Stimulated activated CD4-positive, alpha-beta T cell treated with anti-CD3 and anti-CD28 coated beads, TNF-alpha, amount 100 ng/mL, for 24 hours (primary cell): ENCODE measurements around the gene SCN7A.
"Not testable (repeated sequence)": the region's sequence is repeated elsewhere in the genome, so short reads cannot be mapped to it uniquely, and the experiment has no call there.

Source experiments
- DNase-seq, 3 experiments: peaks; one replicate each; pipeline ENCODE4 v3.0.0-alpha.2; 2020; ENCODE audit warnings: low read depth in 3 of 3

Gene SCN7A

DNA sequence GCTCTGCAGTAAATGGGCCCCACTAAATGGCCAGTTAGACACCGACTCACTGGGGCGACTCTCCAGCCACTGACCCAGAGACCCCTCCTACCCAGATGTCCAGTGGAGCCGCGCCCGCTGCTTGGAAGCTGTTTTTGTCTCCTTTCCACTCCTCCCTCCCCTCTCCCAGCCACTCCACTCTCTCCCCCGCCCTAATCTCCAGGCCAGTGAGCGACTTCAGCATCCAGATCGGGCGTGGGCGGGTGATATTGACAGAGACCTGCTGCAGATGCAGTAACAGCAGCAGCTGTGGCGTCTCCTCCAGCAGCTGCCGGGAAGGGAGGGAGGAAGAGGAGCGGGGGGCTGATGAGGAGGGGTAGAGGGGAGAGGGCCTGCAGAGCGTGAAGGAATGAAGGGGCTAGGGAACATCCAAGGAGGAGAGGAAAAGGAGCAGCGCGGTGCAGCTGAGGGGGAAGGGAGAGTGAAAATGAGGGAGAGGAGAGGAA is at the start of gene SCN7A:
SCN7A (minus strand) TSS at position 110 of the 485 bp plus-strand sequence. CDS start 16,553 bp downstream, outside the sequence.
- no peak for DNase-seq

DNA sequence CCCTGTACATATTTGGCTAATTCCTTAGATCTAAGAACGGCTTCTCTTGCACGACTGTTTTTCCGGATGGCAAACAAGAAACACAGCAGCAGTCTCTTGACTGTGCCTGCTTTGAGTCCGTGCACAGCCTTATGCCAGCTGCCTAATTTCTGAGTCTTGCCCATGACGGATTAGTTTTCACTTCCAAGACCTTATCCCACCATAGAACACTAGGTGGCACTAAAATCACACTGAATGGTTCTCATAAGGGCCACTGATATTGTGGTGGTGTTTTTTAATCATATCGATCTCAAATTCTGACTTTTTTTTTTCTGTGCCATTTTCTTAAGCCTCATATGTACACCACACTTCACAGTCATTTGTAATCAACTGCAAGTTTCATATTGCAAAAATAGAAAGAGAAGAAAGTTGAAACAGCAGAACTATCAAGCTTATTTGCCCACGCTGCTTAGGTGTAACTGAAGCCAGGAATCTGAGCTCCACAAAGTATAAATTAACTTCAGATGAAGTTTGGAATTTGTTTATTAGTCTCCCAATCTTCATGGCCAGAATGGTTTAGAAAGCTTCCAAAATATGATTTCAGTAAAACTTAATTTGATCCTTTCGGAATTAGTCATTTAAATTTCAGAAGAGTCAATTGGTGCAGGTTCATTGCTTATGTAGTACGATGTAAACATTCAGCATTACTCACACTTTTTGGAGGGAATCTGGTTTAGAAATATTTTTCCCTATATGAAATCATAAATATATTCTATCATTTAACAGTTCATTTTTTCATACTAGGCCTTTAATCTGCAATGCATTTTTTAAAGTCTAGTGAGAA is 45.5 kb upstream of the SCN7A start:
- peak in 2 of 3 experiments; percentile 1 to 8 for DNase-seq

- DNase-seq = no peak
Measured at GRCh38 chr2:166536111-166536510, 42.1 kb upstream of the SCN7A start.

GRCh38 chr2:166521155-166521554 is 27.1 kb upstream of the SCN7A start:
- DNase-seq = no peak

DNA sequence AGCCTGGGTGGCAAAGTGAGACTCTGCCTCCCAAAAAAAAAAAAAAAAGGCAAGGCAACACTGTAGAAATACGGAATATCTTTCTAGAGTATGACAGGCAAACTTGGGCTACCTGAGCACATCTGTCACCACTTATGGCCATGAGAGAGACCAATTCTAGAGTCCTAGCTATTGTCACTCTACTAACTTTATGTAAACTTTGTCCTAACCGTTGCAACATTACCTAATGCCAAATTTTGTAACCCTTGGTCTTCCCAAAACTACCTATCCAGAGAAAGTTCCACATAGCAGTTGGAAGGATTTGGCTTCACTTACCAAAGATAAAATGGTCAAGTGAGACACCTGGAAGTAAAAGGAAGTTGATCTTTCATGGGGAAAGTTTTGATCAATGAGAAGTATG is 26.6 kb upstream of the SCN7A start:
- DNase-seq = no peak

DNA sequence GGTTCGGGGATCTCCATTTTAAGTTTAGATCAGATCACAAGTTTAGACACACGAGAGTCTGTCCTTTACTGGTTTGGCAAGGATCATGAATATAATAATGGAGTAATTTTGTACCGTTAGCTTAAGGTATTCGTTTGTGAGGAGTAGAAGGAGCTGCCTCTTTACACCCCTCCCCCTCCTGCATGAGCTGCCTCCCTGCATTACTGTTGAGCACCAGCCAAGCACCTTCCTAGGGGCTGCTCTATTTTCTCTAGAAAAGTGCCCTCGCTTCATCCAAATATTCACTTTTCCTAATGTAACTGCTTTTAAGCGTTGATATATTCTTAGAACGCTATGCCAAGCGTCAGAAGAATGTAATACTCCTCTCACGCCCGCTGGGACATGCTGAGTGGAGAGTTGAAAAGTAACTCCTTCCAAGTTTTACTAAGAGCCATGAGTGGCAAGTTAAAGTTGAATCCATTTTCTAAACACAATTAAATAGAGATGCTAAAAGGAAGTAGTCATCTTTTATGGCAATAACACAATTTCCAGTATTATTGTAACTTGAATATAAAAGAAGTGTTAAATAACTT is 25.4 kb upstream of the SCN7A start:
- DNase-seq = no peak

- DNase-seq = no peak
Measured at GRCh38 chr2:166518634-166519390, 24.8 kb upstream of the SCN7A start.

- DNase-seq = no peak
Measured at GRCh38 chr2:166517533-166518061, 23.5 kb upstream of the SCN7A start.

DNA sequence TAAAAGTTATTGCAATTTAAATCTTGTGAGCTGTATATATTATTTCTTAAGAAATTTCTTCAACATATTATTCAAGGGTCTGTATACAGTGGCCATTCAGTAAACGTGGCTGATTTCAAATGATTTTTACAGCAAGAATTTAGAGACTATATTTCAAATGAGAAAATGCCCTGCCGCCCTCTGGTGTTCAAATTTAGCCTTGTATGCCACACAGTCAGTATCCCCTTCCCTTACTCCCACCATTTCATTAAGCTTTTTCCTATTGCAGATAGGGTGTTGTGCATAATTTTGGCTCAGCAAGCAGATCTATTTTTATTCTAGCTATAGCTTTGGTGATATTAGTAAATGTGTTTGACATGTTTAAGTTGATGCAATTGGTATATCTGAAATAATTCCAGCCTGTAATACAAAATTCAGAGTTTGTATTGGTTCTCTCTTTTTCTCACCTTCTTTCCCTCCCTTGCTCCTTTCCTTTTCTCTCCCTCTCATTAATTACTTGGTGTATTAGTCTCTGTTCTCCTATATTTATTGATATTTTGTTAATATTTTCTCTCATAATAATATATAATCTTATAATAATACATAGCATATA is 22.8 kb upstream of the SCN7A start:
- no peak for DNase-seq

- no peak for DNase-seq
Measured at GRCh38 chr2:166513952-166514351, 19.9 kb upstream of the SCN7A start.

DNA sequence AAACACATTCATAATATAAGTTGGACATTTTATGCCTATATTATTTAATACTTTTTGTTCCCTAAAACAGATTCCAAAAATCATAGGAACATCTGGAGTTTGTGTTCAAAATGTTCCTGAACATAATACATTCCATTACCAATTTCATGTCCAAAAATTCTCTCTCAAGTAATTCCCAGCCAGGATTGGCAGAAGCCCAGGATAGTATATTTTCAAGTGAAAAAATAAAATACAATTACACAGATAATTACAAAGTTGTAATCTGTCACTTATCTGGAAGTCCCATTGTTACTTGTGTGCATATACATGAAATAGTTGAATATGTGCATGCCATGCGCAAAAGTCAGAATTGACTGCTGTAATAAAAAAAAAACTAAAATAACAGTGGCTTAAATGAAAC is 5.2 kb upstream of the SCN7A start:
- DNase-seq = no peak

- DNase-seq = no peak
Measured at GRCh38 chr2:166491461-166491860, 2.6 kb downstream of the SCN7A start.

DNA sequence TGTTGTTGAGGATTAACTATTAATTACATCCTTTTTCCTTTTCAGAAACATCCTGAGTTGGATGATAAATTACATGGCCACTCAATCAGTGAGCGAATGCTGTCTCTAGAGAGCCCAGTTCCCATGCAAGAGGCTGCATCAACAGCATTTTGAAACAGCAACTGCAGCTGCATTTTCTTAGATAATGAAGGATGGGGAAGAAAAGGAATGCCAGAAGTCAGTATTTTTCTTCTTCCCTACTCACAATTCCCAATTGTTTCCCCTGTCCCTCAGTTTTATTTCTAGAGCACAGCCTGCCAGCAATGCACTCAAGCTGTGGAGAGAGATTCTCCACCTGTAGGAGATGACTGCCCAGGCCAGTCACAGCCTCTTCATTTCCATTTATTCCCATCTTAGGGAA is 6.9 kb downstream of the SCN7A start:
- DNase-seq = no peak

- no peak for DNase-seq
Measured at GRCh38 chr2:166485558-166486178, 8.4 kb downstream of the SCN7A start.

DNA sequence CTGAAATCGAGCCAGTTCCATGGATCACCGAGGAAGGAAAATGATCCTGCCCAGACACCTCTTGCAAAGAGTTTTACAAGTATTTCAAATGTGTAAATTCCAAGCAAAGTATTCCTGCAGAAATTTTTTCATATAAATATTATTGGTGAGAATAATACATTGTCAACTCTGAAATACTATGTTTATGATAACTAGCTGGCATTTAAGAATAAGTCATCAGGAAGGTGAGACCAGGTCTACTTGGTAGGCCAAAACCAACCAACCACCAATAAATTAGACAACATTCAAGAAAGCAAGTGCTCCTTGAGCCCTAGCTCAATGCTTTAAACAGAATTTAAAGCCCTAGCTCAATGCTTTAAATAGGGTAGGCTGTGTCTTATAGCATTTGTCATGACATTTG is 21.7 kb downstream of the SCN7A start:
- no peak for DNase-seq

GRCh38 chr2:166468124-166469024 is 25.7 kb downstream of the SCN7A start:
- DNase-seq = no peak

DNA sequence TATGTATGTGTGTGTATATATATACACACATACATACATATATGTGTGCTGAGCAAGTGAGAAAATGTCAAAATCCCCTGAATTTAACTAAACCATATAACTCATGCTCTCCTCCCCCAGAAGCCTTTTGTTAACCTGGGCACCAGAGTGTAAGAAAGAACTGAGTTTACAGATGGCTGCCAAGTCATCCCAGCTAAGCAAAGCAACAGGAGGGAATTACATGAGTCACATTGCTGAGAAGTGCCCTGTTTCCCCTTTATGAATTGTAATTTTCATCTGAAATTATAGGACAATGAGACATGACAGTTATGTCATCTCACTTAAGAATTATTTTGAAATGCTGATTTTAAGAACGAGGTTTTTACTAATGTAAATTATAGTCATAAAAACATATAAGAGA is 29.9 kb downstream of the SCN7A start:
- DNase-seq = no peak

DNA sequence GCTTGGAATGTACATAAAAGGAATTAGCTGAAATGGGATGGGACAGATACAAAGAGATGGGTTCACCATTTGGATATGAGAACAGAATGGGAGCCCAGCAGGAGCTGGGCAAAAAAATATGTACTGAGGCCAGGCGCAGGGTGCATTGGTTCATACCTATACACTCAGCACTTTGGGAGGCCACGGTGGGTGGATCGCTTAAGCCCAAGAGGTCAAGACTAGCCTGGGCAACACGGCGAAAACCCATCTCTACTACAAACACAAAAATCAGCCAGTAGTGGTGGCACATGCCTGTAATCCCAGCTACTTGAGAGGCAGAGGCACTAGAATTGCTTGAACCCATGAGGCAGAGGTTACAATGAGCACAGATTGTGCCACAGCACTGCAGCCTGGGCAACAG is 30.4 kb downstream of the SCN7A start:
- no peak for DNase-seq

- DNase-seq = no peak
Measured at GRCh38 chr2:166458674-166459073, 35.4 kb downstream of the SCN7A start.

- not testable (repeated sequence) for DNase-seq
Measured at GRCh38 chr2:166455823-166456222, 38.2 kb downstream of the SCN7A start.
